ENCODE results near the gene C1S. TPM values are rescaled to one million over a fixed set of nuclear protein-coding genes. Genes with fewer than 3 reads are reported as not detected.

The C1S gene
- total RNA-seq, 2 experiments from 2014 or later, result 3.6 to 5.2 TPM

DNA sequence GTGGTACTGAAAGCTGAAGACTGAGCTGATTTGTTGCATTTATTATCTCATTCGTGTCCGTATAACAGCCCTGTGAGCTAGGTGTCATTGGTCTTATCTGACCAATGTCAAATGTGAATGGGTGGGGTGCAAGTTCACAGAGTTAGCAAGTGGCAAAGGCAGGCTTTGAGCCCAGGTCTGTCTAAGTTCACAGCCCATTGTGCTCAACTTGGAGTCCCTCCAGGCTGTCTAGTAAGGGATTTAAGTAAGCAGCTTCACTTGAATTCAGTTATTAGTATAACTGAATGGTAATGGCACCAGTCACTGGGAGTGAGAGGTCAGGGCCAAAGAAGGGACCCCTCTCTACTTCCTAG is 8.5 kb downstream of the C1S start:
- BruUV-seq (replicated peaks), result no TSS peak
- no peaks in the 10 kb centered on the region for H4K20me1 ChIP-seq (ENCODE audit: insufficient read depth, low read length)
- no peaks in the 10 kb centered on the region for H3K36me3 ChIP-seq (ENCODE audit: insufficient read depth, low read length)
- no peak for DNase-seq (ENCODE audit: low spot score)
- no peak overlapping the region for H3K27ac ChIP-seq (ENCODE audit: low read depth, low read length, poor library complexity, severe bottlenecking)
- no peak overlapping the region for H3K4me2 ChIP-seq (ENCODE audit: low read length)
- H3K9me2 ChIP-seq (ENCODE audit: insufficient read depth, low read length), result no peaks in the 10 kb centered on the region
- POLR2A ChIA-PET, result no interaction called here
- H3K9me3 ChIP-seq (ENCODE audit: low read length), result no peaks in the 10 kb centered on the region
- no peak for TF ChIP-seq EZH2phosphoT487 (IDR thresholded peaks at IDR 0.05; ENCODE audit: borderline replicate concordance, low read depth, low read length)
- TF ChIP-seq, protein P1, sequence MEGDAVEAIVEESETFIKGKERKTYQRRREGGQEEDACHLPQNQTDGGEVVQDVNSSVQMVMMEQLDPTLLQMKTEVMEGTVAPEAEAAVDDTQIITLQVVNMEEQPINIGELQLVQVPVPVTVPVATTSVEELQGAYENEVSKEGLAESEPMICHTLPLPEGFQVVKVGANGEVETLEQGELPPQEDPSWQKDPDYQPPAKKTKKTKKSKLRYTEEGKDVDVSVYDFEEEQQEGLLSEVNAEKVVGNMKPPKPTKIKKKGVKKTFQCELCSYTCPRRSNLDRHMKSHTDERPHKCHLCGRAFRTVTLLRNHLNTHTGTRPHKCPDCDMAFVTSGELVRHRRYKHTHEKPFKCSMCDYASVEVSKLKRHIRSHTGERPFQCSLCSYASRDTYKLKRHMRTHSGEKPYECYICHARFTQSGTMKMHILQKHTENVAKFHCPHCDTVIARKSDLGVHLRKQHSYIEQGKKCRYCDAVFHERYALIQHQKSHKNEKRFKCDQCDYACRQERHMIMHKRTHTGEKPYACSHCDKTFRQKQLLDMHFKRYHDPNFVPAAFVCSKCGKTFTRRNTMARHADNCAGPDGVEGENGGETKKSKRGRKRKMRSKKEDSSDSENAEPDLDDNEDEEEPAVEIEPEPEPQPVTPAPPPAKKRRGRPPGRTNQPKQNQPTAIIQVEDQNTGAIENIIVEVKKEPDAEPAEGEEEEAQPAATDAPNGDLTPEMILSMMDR (conservative IDR thresholded peaks at IDR 0.05; ENCODE audit: low read length), result no peak
- no peak overlapping the region for H3K4me3 ChIP-seq (ENCODE audit: low read depth, low read length, poor library complexity, severe bottlenecking)
- CTCF ChIA-PET (ENCODE audit: unreplicated experiment), result interaction anchor here (0.6 to 1.0 kb wide), 2 partner anchors 31 to 1457 kb away, joined by 3 read pairs; no protein-coding TSS in a partner anchor
- no peak overlapping the region for H2AFZ ChIP-seq (ENCODE audit: low read length)
- no peaks in the 10 kb centered on the region for H3K79me2 ChIP-seq (ENCODE audit: insufficient read depth, low read depth, low read length)
- H3K4me1 ChIP-seq (ENCODE audit: insufficient read depth, low read length, poor library complexity, severe bottlenecking), result no peaks in the 10 kb centered on the region
- intact Hi-C loops (cut with micrococcal nuclease; ENCODE audit: unreplicated experiment), result no loop called here

DNA sequence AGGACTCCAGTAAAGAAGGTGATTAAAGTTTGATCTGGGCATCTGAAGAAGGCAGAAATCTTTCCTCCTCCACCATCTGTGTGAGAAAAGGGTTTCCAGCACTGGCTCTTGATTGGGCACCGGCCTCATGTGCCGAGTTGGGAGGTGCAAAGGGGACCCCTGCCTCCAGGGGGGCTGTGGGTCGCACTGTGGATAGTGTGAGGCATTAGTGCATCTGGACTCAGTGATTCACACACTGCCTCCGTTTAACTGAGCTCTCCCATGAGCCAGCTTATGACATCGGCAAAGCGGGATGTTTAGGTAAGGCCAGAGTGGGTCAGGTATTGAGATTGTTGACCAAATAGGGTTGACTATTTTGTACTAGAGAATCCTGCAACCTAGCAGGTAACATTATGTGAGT is 8.9 kb downstream of the C1S start:
- no peaks in the 10 kb centered on the region for H4K20me1 ChIP-seq (ENCODE audit: insufficient read depth, low read length)
- no peak overlapping the region for H3K4me2 ChIP-seq (ENCODE audit: low read length)
- no peak overlapping the region for H2AFZ ChIP-seq (ENCODE audit: low read length)
- no peak for DNase-seq (ENCODE audit: low spot score)
- H3K9me2 ChIP-seq (ENCODE audit: insufficient read depth, low read length), result no peaks in the 10 kb centered on the region
- intact Hi-C loops (cut with micrococcal nuclease; ENCODE audit: unreplicated experiment), result no loop called here
- TF ChIP-seq, protein P1 (conservative IDR thresholded peaks at IDR 0.05; ENCODE audit: low read length), result no peak
- TF ChIP-seq EZH2phosphoT487 (IDR thresholded peaks at IDR 0.05; ENCODE audit: borderline replicate concordance, low read depth, low read length), result no peak
- ChIA-PET POLR2A (no interaction called here), CTCF (ENCODE audit: unreplicated experiment) (interaction anchor here (0.6 to 1.0 kb wide), 2 partner anchors 31 to 1457 kb away, joined by 3 read pairs; no protein-coding TSS in a partner anchor)
- no peak overlapping the region for H3K4me3 ChIP-seq (ENCODE audit: low read depth, low read length, poor library complexity, severe bottlenecking)
- H3K27ac ChIP-seq (ENCODE audit: low read depth, low read length, poor library complexity, severe bottlenecking), result no peak overlapping the region
- no peaks in the 10 kb centered on the region for H3K4me1 ChIP-seq (ENCODE audit: insufficient read depth, low read length, poor library complexity, severe bottlenecking)
- H3K9me3 ChIP-seq (ENCODE audit: low read length), result no peaks in the 10 kb centered on the region
- H3K79me2 ChIP-seq (ENCODE audit: insufficient read depth, low read depth, low read length), result no peaks in the 10 kb centered on the region
- no TSS peak for BruUV-seq (replicated peaks)
- no peaks in the 10 kb centered on the region for H3K36me3 ChIP-seq (ENCODE audit: insufficient read depth, low read length)

DNA sequence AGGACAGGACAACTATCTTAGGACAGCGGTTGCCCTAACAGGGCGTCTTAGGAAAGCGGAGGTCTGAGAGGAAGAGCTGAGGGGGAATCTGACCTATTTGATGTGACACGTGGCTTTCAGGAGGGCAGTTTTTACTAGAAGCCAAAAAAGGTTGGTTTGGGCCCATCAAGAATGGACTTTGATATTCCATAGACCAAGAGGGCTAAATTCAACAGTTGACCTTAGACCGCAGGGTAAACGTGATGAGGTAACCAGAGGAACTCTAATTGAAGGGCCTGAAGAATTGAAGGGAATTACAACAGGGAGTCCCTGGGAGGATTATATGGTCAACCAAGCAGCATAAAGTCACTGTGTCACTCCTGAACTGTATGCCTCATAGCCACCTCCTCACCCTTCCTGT is 11.5 kb downstream of the C1S start:
- Histone ChIP-seq H3K79me2 (ENCODE audit: insufficient read depth, low read depth, low read length) (no peaks in the 10 kb centered on the region), H3K27ac (ENCODE audit: low read depth, low read length, poor library complexity, severe bottlenecking) (no peak overlapping the region), H3K4me2 (ENCODE audit: low read length) (no peak overlapping the region), H3K9me3 (ENCODE audit: low read length) (no peaks in the 10 kb centered on the region), H4K20me1 (ENCODE audit: insufficient read depth, low read length) (no peaks in the 10 kb centered on the region), H3K36me3 (ENCODE audit: insufficient read depth, low read length) (no peaks in the 10 kb centered on the region), H3K4me1 (ENCODE audit: insufficient read depth, low read length, poor library complexity, severe bottlenecking) (no peaks in the 10 kb centered on the region), H2AFZ (ENCODE audit: low read length) (no peak overlapping the region), H3K9me2 (ENCODE audit: insufficient read depth, low read length) (no peaks in the 10 kb centered on the region), H3K4me3 (ENCODE audit: low read depth, low read length, poor library complexity, severe bottlenecking) (no peak overlapping the region)
- CTCF ChIA-PET (ENCODE audit: unreplicated experiment), result no interaction called here
- TF ChIP-seq EZH2phosphoT487 (IDR thresholded peaks at IDR 0.05; ENCODE audit: borderline replicate concordance, low read depth, low read length), result no peak
- TF ChIP-seq, protein P1 (conservative IDR thresholded peaks at IDR 0.05; ENCODE audit: low read length), result no peak
- BruUV-seq (replicated peaks), result no TSS peak
- DNase-seq (ENCODE audit: low spot score), result no peak
- POLR2A ChIA-PET, result no interaction called here
- intact Hi-C loops (cut with micrococcal nuclease; ENCODE audit: unreplicated experiment), result no loop called here

Measured in OCI-LY7 (cell line).